Measurements from ENCODE around the gene SF3A1.

The SF3A1 gene

DNA sequence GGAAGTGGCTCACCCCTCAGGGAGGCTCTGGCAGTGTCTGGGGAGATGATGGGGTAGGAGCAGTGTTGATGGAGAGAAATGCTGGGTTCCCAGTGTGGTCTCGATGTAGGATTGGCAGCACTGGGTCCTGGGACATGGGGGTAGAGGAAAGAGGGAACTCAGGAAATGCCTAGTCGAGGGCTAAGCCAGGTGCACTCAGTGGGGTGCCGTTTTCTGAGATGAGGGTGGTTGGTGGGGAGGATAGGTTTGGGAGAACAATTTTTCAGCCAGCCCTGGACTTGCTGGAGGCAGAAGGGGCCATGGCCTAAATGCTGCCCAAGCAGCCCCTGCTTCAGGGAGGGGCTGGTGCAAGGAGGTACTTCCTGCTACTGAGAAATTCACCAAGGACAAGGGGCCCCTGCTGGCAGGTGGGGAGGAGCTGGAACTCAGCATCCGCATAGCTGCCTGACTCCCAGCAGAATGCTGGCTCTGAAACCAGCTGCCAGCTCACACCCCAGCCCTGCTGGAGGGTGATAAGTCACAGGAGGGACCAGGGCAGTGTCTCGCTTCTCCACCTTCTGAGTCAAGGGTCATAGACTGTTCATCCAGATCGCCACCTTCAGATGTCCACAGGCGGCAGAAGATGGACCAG, 6.1 kb upstream of the SF3A1 start:
- no peak overlapping the region for H3K9ac ChIP-seq (ENCODE audit: low read length)
- no peak overlapping the region for H3K27ac ChIP-seq (ENCODE audit: low read depth, low read length)
- no peaks in the 10 kb centered on the region for H3K9me3 ChIP-seq (ENCODE audit: low read length)
- no peaks in the 10 kb centered on the region for H3K27me3 ChIP-seq (ENCODE audit: control insufficient read depth in 1 of 2, insufficient read depth in 2 of 2, low read length in 2 of 2)
- no peaks in the 10 kb centered on the region for H3K4me1 ChIP-seq (ENCODE audit: insufficient read depth, low read length)
- H3K4me3 ChIP-seq (ENCODE audit: low read depth in 1 of 2, low read length in 2 of 2), result no peak overlapping the region
- H3K36me3 ChIP-seq (ENCODE audit: insufficient read depth, low read length), result no peaks in the 10 kb centered on the region

DNA sequence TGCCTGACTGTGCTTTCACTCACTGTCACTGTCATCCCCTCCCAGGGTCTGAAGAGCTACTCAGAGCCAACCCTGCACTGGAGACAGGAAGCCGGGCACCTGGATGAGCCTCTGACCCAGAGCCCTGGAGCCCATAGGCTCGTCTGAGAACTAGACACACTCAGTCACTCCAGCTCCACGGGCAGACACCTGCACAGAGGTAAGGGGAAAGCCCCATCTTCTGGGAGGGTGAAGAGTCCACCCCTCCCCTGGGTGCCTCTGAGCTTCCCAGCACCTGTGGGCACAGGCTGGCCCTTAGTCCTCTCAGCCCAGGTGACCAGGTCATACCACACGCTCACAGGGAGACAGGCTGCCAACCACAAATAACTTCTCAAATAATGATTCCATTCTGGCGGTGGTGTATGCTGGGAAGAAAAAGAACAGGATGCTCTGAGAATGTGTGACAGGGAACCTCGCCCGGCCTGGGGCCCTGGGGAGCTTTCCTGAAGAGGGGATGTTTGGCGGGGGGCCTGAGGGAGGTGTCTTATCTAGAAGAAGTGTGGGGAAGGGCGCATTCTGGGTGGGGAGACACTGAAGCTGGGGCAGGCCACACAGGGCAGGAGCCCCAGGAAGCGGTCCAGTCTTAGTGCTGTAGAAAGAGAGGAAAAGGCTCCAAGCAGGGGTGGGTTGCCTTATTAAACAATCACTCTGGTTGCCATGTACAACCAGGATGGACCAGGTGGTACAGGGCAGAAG, 5.4 kb upstream of the SF3A1 start:
- Histone ChIP-seq H3K9ac (ENCODE audit: low read length) (no peak overlapping the region), H3K27me3 (ENCODE audit: control insufficient read depth in 1 of 2, insufficient read depth in 2 of 2, low read length in 2 of 2) (no peaks in the 10 kb centered on the region), H3K4me1 (ENCODE audit: insufficient read depth, low read length) (peaks cover 4% of the 10 kb centered on the region)

DNA sequence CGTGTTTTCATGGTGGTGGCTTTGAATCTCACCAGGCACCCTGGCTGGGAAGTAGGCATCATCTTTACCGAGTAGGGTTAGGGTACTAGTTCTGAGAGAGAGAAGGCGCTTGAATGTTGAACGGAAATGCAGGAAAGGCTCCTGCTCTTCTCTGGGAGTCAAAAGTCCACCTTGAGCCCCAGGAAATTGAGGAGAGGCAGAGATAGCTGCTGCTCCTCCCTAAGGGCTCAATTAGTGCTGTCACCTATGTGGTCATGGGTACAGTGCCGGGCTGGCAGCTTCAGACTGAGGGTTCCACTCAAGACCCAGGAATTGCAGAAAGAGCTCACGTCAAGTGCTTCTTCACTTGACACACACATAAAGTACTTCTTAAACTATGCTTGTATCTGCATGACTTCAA, 1.8 kb upstream of the SF3A1 start:
- H3K4me3 ChIP-seq (ENCODE audit: low read depth in 1 of 2, low read length in 2 of 2), result no peak overlapping the region
- H3K27me3 ChIP-seq (ENCODE audit: control insufficient read depth in 1 of 2, insufficient read depth in 2 of 2, low read length in 2 of 2), result no peaks in the 10 kb centered on the region
- no peak overlapping the region for H3K9ac ChIP-seq (ENCODE audit: low read length)
- no peaks in the 10 kb centered on the region for H3K9me3 ChIP-seq (ENCODE audit: low read length)
- H3K4me1 ChIP-seq (ENCODE audit: insufficient read depth, low read length), result peaks cover 29% of the 10 kb centered on the region
- no peaks in the 10 kb centered on the region for H3K36me3 ChIP-seq (ENCODE audit: insufficient read depth, low read length)
- H3K27ac ChIP-seq (ENCODE audit: low read depth, low read length), result no peak overlapping the region

More for the DNA sequence above, 5.4 kb upstream of the SF3A1 start:
- no peak overlapping the region for H3K27ac ChIP-seq (ENCODE audit: low read depth, low read length)
- H3K4me3 ChIP-seq (ENCODE audit: low read depth in 1 of 2, low read length in 2 of 2), result no peak overlapping the region
- H3K36me3 ChIP-seq (ENCODE audit: insufficient read depth, low read length), result no peaks in the 10 kb centered on the region
- H3K9me3 ChIP-seq (ENCODE audit: low read length), result no peaks in the 10 kb centered on the region

DNA sequence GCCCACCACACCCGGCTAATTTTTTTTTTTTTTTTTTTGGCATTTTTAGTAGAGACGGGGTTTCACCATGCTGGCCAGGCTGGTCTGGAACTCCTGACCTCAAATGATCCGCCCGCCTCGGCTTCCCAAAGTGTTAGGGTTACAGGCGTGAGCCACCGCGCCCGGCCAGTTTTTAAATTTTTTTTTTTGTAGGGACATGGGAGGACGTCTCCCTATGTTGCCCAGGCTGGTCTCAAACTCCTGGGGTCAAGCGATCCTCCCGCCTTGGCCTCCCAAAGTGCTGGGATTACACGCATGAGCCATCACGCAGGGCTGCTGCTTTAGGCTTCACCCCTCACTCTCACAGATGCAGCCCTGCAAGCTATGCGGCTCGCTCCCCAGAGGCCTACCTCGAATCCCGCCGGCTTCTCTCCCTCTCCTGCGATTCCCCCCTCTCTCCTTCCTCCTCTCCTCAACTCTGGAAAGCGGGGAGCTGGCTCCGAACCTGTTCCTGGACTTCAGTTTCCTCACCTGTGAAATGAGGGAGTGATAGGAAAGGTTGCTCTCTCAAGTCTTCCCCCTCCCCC, 1.0 kb upstream of the SF3A1 start:
- Histone ChIP-seq H3K36me3 (ENCODE audit: insufficient read depth, low read length) (peaks cover 4% of the 10 kb centered on the region), H3K27ac (ENCODE audit: low read depth, low read length) (no peak overlapping the region), H3K4me1 (ENCODE audit: insufficient read depth, low read length) (peaks cover 29% of the 10 kb centered on the region), H3K9me3 (ENCODE audit: low read length) (no peaks in the 10 kb centered on the region), H3K9ac (ENCODE audit: low read length) (no peak overlapping the region), H3K27me3 (ENCODE audit: control insufficient read depth in 1 of 2, insufficient read depth in 2 of 2, low read length in 2 of 2) (no peaks in the 10 kb centered on the region), H3K4me3 (ENCODE audit: low read depth in 1 of 2, low read length in 2 of 2) (no peak overlapping the region)

GRCh38 chr22:30357236-30357570, 509 bp upstream of the SF3A1 start:
- H3K36me3 ChIP-seq (ENCODE audit: insufficient read depth, low read length), result peaks cover 9% of the 10 kb centered on the region
- peak overlapping the region; percentile 29 for H3K9ac ChIP-seq (ENCODE audit: low read length)
- H3K27ac ChIP-seq (ENCODE audit: low read depth, low read length), result peak overlapping the region; percentile 21
- H3K4me3 ChIP-seq (ENCODE audit: low read depth in 1 of 2, low read length in 2 of 2), result peak overlapping the region; percentile 35 to 77
- H3K4me1 ChIP-seq (ENCODE audit: insufficient read depth, low read length), result peaks cover 29% of the 10 kb centered on the region
- no peaks in the 10 kb centered on the region for H3K9me3 ChIP-seq (ENCODE audit: low read length)
- H3K27me3 ChIP-seq (ENCODE audit: control insufficient read depth in 1 of 2, insufficient read depth in 2 of 2, low read length in 2 of 2), result no peaks in the 10 kb centered on the region

DNA sequence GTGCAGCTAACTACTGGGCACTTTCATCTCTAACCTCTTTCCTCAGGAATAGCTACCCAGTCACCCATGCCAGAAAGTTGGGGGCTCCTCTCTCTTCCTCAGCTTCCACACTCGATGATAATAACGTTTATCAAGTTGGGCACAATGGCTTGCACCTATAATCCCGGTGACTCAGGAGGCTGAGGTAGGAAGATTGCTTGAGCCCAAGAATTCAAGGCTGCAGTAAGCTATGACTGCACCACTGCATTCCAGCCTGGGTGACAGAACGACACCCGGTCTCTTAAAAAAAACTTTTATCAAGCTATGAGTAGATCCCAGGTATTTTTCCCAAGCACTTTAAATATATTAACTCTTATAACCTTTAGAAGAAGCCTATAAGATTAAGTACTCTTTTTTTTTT, 2.0 kb downstream of the SF3A1 start:
- Histone ChIP-seq H3K9ac (ENCODE audit: low read length) (no peak overlapping the region), H3K4me3 (ENCODE audit: low read depth in 1 of 2, low read length in 2 of 2) (no peak overlapping the region)

GRCh38 chr22:30351226-30351625, 5.5 kb downstream of the SF3A1 start:
- H3K4me1 ChIP-seq (ENCODE audit: insufficient read depth, low read length), result peaks cover 25% of the 10 kb centered on the region
- H3K27ac ChIP-seq (ENCODE audit: low read depth, low read length), result no peak overlapping the region

More for the DNA sequence above, 2.0 kb downstream of the SF3A1 start:
- peaks cover 29% of the 10 kb centered on the region for H3K4me1 ChIP-seq (ENCODE audit: insufficient read depth, low read length)
- no peak overlapping the region for H3K27ac ChIP-seq (ENCODE audit: low read depth, low read length)
- peaks cover 25% of the 10 kb centered on the region for H3K36me3 ChIP-seq (ENCODE audit: insufficient read depth, low read length)
- no peaks in the 10 kb centered on the region for H3K27me3 ChIP-seq (ENCODE audit: control insufficient read depth in 1 of 2, insufficient read depth in 2 of 2, low read length in 2 of 2)
- H3K9me3 ChIP-seq (ENCODE audit: low read length), result no peaks in the 10 kb centered on the region

GRCh38 chr22:30348809-30349208, 7.9 kb downstream of the SF3A1 start:
- no peak overlapping the region for H3K27ac ChIP-seq (ENCODE audit: low read depth, low read length)
- no peaks in the 10 kb centered on the region for H3K9me3 ChIP-seq (ENCODE audit: low read length)
- H3K4me1 ChIP-seq (ENCODE audit: insufficient read depth, low read length), result peaks cover 3% of the 10 kb centered on the region
- no peak overlapping the region for H3K9ac ChIP-seq (ENCODE audit: low read length)
- no peak overlapping the region for H3K4me3 ChIP-seq (ENCODE audit: low read depth in 1 of 2, low read length in 2 of 2)
- H3K36me3 ChIP-seq (ENCODE audit: insufficient read depth, low read length), result peaks cover 61% of the 10 kb centered on the region
- H3K27me3 ChIP-seq (ENCODE audit: control insufficient read depth in 1 of 2, insufficient read depth in 2 of 2, low read length in 2 of 2), result no peaks in the 10 kb centered on the region

More at GRCh38 chr22:30351226-30351625, 5.5 kb downstream of the SF3A1 start:
- Histone ChIP-seq H3K27me3 (ENCODE audit: control insufficient read depth in 1 of 2, insufficient read depth in 2 of 2, low read length in 2 of 2) (no peaks in the 10 kb centered on the region), H3K4me3 (ENCODE audit: low read depth in 1 of 2, low read length in 2 of 2) (no peak overlapping the region), H3K9me3 (ENCODE audit: low read length) (no peaks in the 10 kb centered on the region), H3K36me3 (ENCODE audit: insufficient read depth, low read length) (peaks cover 36% of the 10 kb centered on the region), H3K9ac (ENCODE audit: low read length) (no peak overlapping the region)

- Histone ChIP-seq H3K27me3 (ENCODE audit: control insufficient read depth in 1 of 2, insufficient read depth in 2 of 2, low read length in 2 of 2) (no peaks in the 10 kb centered on the region), H3K36me3 (ENCODE audit: insufficient read depth, low read length) (peaks cover 65% of the 10 kb centered on the region), H3K4me3 (ENCODE audit: low read depth in 1 of 2, low read length in 2 of 2) (no peak overlapping the region), H3K9me3 (ENCODE audit: low read length) (no peaks in the 10 kb centered on the region), H3K9ac (ENCODE audit: low read length) (no peak overlapping the region), H3K4me1 (ENCODE audit: insufficient read depth, low read length) (no peaks in the 10 kb centered on the region), H3K27ac (ENCODE audit: low read depth, low read length) (no peak overlapping the region)
Measured at GRCh38 chr22:30348404-30348803, 8.3 kb downstream of the SF3A1 start.

- no peak overlapping the region for H3K9ac ChIP-seq (ENCODE audit: low read length)
- H3K27me3 ChIP-seq (ENCODE audit: control insufficient read depth in 1 of 2, insufficient read depth in 2 of 2, low read length in 2 of 2), result no peaks in the 10 kb centered on the region
Measured at GRCh38 chr22:30347255-30347892, 9.3 kb downstream of the SF3A1 start.

DNA sequence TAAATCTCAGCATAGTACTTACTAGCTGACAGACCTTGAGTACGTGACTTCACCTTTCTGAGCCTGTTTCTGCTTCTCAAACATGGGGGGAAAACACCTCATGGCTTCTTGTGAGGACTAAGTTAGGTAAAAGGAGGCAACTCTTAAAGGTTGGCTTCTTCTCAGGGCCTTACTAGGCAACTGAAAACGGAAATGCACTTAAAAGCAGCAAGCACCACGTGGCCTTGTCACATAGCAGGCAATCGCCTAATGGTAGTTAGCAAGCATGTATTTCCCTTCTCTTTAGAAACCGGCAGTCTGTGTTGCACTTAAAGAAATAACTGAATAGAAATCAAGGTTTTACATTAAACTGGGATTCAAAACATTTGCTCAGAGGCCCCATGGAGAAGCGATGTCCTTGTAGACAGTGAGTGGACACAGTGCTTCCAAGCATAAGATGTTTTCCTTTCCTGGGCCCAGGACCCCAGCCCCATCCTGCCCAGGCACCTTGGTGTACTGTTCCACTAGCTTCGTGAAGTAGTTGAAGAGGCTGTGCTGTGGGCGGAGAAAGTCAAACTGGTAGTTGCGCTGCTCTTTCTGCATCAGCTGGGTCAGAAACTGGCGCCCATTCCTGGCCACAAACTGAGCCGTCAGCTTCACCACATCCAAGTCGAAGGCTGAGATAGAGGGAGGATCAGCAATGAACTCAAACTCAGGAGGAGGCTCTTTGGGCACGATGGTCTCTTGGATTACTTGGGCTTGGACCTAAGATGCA, 12.1 kb downstream of the SF3A1 start:
- no peaks in the 10 kb centered on the region for H3K4me1 ChIP-seq (ENCODE audit: insufficient read depth, low read length)
- no peak overlapping the region for H3K9ac ChIP-seq (ENCODE audit: low read length)
- peaks cover 77% of the 10 kb centered on the region for H3K36me3 ChIP-seq (ENCODE audit: insufficient read depth, low read length)
- H3K9me3 ChIP-seq (ENCODE audit: low read length), result no peaks in the 10 kb centered on the region
- no peak overlapping the region for H3K27ac ChIP-seq (ENCODE audit: low read depth, low read length)
- no peak overlapping the region for H3K4me3 ChIP-seq (ENCODE audit: low read depth in 1 of 2, low read length in 2 of 2)
- H3K27me3 ChIP-seq (ENCODE audit: control insufficient read depth in 1 of 2, insufficient read depth in 2 of 2, low read length in 2 of 2), result no peaks in the 10 kb centered on the region

More at GRCh38 chr22:30347255-30347892, 9.3 kb downstream of the SF3A1 start:
- Histone ChIP-seq H3K36me3 (ENCODE audit: insufficient read depth, low read length) (peaks cover 67% of the 10 kb centered on the region), H3K4me3 (ENCODE audit: low read depth in 1 of 2, low read length in 2 of 2) (no peak overlapping the region), H3K4me1 (ENCODE audit: insufficient read depth, low read length) (no peaks in the 10 kb centered on the region), H3K9me3 (ENCODE audit: low read length) (no peaks in the 10 kb centered on the region), H3K27ac (ENCODE audit: low read depth, low read length) (no peak overlapping the region)

Measured in muscle layer of colon (tissue), 2 donors.